ENCODE measurements around the gene TCEAL7.

TCEAL7 gene

GRCh38 chrX:103363046-103363445 is 33.0 kb downstream of the TCEAL7 start:
- TF ChIP-seq GLIS3 (CRISPR knock-in tag; IDR thresholded peaks at IDR 0.05) (no peak), CSDC2 (CRISPR knock-in tag; IDR thresholded peaks at IDR 0.05) (no peak), SNAI2 (CRISPR knock-in tag; IDR thresholded peaks at IDR 0.05) (no peak), POU6F1 (CRISPR knock-in tag; IDR thresholded peaks at IDR 0.05; ENCODE audit: borderline replicate concordance, low read depth) (no peak), PPARA (CRISPR knock-in tag; IDR thresholded peaks at IDR 0.05; ENCODE audit: borderline replicate concordance) (no peak), RARB (CRISPR knock-in tag; IDR thresholded peaks at IDR 0.05) (no peak), CREB5 (CRISPR knock-in tag; IDR thresholded peaks at IDR 0.05; ENCODE audit: low read depth) (no peak), TCF4 (CRISPR knock-in tag; IDR thresholded peaks at IDR 0.05; ENCODE audit: borderline replicate concordance) (no peak), ZC3H10 (CRISPR knock-in tag; IDR thresholded peaks at IDR 0.05) (no peak)

GRCh38 chrX:103367502-103367901 is 37.5 kb downstream of the TCEAL7 start:
- ATAC-seq = no peak
- TF ChIP-seq ZNF565 (CRISPR knock-in tag; conservative IDR thresholded peaks at IDR 0.05; ENCODE audit: low read depth) (no peak), TOX (CRISPR knock-in tag; IDR thresholded peaks at IDR 0.05; ENCODE audit: borderline replicate concordance) (no peak), BACH2 (CRISPR knock-in tag; IDR thresholded peaks at IDR 0.05; ENCODE audit: borderline replicate concordance) (no peak), TCF4 (CRISPR knock-in tag; IDR thresholded peaks at IDR 0.05; ENCODE audit: borderline replicate concordance) (no peak), OSR1 (CRISPR knock-in tag; IDR thresholded peaks at IDR 0.05) (no peak), ZFP3 (CRISPR knock-in tag; IDR thresholded peaks at IDR 0.05) (no peak), TSHZ2 (CRISPR knock-in tag; IDR thresholded peaks at IDR 0.05) (no peak), SNAI2 (CRISPR knock-in tag; IDR thresholded peaks at IDR 0.05) (no peak), CSRNP3 (CRISPR knock-in tag; IDR thresholded peaks at IDR 0.05) (no peak), ZNF8 (CRISPR knock-in tag; IDR thresholded peaks at IDR 0.05) (no peak), ZFP30 (CRISPR knock-in tag; IDR thresholded peaks at IDR 0.05) (no peak), PATZ1 (CRISPR knock-in tag; IDR thresholded peaks at IDR 0.05; ENCODE audit: borderline replicate concordance) (no peak), CREB5 (CRISPR knock-in tag; IDR thresholded peaks at IDR 0.05; ENCODE audit: low read depth) (no peak), PPARA (CRISPR knock-in tag; IDR thresholded peaks at IDR 0.05; ENCODE audit: borderline replicate concordance) (no peak), RARB (CRISPR knock-in tag; IDR thresholded peaks at IDR 0.05) (no peak), GLIS3 (CRISPR knock-in tag; IDR thresholded peaks at IDR 0.05) (no peak), ARNTL (CRISPR knock-in tag; IDR thresholded peaks at IDR 0.05; ENCODE audit: borderline replicate concordance, low read depth) (no peak)

More at GRCh38 chrX:103363046-103363445, 33.0 kb downstream of the TCEAL7 start:
- no peak for ATAC-seq

All from SK-N-SH treated with all-trans-retinoic acid at 6 μM for 48 hours (cell line).